ENCODE measurements around the gene GPR108. TPM values are rescaled to one million over a fixed set of nuclear protein-coding genes. Genes with fewer than 3 reads are reported as not detected.

The GPR108 gene
- total and polyA plus RNA-seq, 2 of the 13 experiments (the other 11 are each of a cell fraction or from before 2014, with no cell fraction given) = 36.4 to 63.0 TPM

DNA sequence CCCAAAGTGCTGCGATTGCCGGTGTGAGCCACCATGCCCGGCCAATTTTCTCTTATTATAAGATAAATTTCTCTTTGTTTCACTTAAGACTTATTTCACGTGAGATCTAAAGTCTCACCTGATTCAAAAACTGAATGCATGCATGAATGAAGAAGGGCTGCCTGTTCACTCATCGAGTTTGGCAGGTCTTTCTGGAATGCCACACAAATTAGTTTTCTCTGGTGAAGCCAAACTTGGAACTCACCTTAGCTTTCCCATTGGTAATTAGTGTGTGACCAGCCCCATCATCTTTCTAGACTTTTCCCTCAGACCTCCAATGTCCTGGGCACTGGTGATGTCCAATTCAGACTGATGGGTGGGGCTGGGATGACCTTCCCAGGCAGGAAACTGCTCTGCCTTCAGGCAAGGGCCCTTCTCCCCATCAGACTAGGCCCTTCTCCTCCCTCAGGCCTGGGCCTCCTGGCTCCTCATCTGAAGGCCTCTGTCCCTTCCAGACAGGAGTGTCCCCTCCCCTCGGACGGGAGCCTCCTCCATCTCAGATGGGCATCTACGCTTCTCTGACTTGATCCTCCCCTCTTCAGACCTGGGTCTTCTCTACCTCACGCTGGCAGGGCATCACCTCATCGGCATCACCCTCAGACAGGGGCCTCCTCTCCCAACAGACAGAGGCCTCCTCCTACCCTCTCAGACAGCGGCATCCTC lies 31.3 kb downstream of the GPR108 start (continued):
- TF ChIP-seq, protein P1, sequence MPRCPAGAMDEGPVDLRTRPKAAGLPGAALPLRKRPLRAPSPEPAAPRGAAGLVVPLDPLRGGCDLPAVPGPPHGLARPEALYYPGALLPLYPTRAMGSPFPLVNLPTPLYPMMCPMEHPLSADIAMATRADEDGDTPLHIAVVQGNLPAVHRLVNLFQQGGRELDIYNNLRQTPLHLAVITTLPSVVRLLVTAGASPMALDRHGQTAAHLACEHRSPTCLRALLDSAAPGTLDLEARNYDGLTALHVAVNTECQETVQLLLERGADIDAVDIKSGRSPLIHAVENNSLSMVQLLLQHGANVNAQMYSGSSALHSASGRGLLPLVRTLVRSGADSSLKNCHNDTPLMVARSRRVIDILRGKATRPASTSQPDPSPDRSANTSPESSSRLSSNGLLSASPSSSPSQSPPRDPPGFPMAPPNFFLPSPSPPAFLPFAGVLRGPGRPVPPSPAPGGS (CRISPR knock-in tag; IDR thresholded peaks at IDR 0.05) = no peak
- TF ChIP-seq ZNF850 (CRISPR knock-in tag; conservative IDR thresholded peaks at IDR 0.05) (no peak), ZNF747 (CRISPR knock-in tag; IDR thresholded peaks at IDR 0.05; ENCODE audit: borderline replicate concordance) (no peak), ZNF263 (CRISPR knock-in tag; IDR thresholded peaks at IDR 0.05) (peak; percentile 59), ZNF776 (CRISPR knock-in tag; IDR thresholded peaks at IDR 0.05) (no peak), DNMT1 (CRISPR knock-in tag; IDR thresholded peaks at IDR 0.05) (no peak), POLR2G (IDR thresholded peaks at IDR 0.05; ENCODE audit: low read depth, low read length) (peak; percentile 40; the same call in 1 of the 2 replicates)
- TF ChIP-seq, protein P2, sequence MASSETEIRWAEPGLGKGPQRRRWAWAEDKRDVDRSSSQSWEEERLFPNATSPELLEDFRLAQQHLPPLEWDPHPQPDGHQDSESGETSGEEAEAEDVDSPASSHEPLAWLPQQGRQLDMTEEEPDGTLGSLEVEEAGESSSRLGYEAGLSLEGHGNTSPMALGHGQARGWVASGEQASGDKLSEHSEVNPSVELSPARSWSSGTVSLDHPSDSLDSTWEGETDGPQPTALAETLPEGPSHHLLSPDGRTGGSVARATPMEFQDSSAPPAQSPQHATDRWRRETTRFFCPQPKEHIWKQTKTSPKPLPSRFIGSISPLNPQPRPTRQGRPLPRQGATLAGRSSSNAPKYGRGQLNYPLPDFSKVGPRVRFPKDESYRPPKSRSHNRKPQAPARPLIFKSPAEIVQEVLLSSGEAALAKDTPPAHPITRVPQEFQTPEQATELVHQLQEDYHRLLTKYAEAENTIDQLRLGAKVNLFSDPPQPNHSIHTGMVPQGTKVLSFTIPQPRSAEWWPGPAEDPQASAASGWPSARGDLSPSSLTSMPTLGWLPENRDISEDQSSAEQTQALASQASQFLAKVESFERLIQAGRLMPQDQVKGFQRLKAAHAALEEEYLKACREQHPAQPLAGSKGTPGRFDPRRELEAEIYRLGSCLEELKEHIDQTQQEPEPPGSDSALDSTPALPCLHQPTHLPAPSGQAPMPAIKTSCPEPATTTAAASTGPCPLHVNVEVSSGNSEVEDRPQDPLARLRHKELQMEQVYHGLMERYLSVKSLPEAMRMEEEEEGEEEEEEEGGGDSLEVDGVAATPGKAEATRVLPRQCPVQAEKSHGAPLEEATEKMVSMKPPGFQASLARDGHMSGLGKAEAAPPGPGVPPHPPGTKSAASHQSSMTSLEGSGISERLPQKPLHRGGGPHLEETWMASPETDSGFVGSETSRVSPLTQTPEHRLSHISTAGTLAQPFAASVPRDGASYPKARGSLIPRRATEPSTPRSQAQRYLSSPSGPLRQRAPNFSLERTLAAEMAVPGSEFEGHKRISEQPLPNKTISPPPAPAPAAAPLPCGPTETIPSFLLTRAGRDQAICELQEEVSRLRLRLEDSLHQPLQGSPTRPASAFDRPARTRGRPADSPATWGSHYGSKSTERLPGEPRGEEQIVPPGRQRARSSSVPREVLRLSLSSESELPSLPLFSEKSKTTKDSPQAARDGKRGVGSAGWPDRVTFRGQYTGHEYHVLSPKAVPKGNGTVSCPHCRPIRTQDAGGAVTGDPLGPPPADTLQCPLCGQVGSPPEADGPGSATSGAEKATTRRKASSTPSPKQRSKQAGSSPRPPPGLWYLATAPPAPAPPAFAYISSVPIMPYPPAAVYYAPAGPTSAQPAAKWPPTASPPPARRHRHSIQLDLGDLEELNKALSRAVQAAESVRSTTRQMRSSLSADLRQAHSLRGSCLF (CRISPR knock-in tag; IDR thresholded peaks at IDR 0.05; ENCODE audit: borderline replicate concordance) = no peak
- TF ChIP-seq, protein P3, sequence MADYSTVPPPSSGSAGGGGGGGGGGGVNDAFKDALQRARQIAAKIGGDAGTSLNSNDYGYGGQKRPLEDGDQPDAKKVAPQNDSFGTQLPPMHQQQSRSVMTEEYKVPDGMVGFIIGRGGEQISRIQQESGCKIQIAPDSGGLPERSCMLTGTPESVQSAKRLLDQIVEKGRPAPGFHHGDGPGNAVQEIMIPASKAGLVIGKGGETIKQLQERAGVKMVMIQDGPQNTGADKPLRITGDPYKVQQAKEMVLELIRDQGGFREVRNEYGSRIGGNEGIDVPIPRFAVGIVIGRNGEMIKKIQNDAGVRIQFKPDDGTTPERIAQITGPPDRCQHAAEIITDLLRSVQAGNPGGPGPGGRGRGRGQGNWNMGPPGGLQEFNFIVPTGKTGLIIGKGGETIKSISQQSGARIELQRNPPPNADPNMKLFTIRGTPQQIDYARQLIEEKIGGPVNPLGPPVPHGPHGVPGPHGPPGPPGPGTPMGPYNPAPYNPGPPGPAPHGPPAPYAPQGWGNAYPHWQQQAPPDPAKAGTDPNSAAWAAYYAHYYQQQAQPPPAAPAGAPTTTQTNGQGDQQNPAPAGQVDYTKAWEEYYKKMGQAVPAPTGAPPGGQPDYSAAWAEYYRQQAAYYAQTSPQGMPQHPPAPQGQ (CRISPR knock-in tag; IDR thresholded peaks at IDR 0.05; ENCODE audit: borderline replicate concordance) = no peak
- TF ChIP-seq, protein P4, sequence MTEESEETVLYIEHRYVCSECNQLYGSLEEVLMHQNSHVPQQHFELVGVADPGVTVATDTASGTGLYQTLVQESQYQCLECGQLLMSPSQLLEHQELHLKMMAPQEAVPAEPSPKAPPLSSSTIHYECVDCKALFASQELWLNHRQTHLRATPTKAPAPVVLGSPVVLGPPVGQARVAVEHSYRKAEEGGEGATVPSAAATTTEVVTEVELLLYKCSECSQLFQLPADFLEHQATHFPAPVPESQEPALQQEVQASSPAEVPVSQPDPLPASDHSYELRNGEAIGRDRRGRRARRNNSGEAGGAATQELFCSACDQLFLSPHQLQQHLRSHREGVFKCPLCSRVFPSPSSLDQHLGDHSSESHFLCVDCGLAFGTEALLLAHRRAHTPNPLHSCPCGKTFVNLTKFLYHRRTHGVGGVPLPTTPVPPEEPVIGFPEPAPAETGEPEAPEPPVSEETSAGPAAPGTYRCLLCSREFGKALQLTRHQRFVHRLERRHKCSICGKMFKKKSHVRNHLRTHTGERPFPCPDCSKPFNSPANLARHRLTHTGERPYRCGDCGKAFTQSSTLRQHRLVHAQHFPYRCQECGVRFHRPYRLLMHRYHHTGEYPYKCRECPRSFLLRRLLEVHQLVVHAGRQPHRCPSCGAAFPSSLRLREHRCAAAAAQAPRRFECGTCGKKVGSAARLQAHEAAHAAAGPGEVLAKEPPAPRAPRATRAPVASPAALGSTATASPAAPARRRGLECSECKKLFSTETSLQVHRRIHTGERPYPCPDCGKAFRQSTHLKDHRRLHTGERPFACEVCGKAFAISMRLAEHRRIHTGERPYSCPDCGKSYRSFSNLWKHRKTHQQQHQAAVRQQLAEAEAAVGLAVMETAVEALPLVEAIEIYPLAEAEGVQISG (CRISPR knock-in tag; IDR thresholded peaks at IDR 0.05) = no peak
- TF ChIP-seq, protein P5, sequence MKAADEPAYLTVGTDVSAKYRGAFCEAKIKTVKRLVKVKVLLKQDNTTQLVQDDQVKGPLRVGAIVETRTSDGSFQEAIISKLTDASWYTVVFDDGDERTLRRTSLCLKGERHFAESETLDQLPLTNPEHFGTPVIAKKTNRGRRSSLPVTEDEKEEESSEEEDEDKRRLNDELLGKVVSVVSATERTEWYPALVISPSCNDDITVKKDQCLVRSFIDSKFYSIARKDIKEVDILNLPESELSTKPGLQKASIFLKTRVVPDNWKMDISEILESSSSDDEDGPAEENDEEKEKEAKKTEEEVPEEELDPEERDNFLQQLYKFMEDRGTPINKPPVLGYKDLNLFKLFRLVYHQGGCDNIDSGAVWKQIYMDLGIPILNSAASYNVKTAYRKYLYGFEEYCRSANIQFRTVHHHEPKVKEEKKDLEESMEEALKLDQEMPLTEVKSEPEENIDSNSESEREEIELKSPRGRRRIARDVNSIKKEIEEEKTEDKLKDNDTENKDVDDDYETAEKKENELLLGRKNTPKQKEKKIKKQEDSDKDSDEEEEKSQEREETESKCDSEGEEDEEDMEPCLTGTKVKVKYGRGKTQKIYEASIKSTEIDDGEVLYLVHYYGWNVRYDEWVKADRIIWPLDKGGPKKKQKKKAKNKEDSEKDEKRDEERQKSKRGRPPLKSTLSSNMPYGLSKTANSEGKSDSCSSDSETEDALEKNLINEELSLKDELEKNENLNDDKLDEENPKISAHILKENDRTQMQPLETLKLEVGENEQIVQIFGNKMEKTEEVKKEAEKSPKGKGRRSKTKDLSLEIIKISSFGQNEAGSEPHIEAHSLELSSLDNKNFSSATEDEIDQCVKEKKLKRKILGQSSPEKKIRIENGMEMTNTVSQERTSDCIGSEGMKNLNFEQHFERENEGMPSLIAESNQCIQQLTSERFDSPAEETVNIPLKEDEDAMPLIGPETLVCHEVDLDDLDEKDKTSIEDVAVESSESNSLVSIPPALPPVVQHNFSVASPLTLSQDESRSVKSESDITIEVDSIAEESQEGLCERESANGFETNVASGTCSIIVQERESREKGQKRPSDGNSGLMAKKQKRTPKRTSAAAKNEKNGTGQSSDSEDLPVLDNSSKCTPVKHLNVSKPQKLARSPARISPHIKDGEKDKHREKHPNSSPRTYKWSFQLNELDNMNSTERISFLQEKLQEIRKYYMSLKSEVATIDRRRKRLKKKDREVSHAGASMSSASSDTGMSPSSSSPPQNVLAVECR (CRISPR knock-in tag; IDR thresholded peaks at IDR 0.05; ENCODE audit: borderline replicate concordance) = no peak
